Upper lobe of left lung (tissue), 6 donors: ENCODE data around the gene TRAP1. TPM values are rescaled to one million over a fixed set of nuclear protein-coding genes. Genes with fewer than 3 reads are reported as not detected.

ENCODE experiments used
- ATAC-seq, 2 donors: fragments of 200-7000 bp; cut with Tn5 transposase; one replicate each; pipeline ENCODE4 v1.9.1; 2022; ENCODE audit warnings: mild to moderate bottlenecking in 2 of 2, moderate library complexity in 2 of 2; ENCODE audit not compliant: low FRiP score in 2 of 2
- DNase-seq, 2 donors: peaks; one replicate each; pipeline ENCODE4 v3.0.0-alpha.2; 2019 to 2020
- H3K27ac ChIP-seq, 4 donors: fragments of 200-600 bp; sonication (generic); one replicate each; pipeline ENCODE4 v1.5.1; 2016 to 2019
- H3K27me3 ChIP-seq, 4 donors: fragments of 200-600 bp; sonication (generic); one replicate each; pipeline ENCODE4 v1.5.1; 2017 to 2019
- H3K36me3 ChIP-seq, 4 donors: fragments of 200-600 bp; sonication (generic); one replicate each; pipeline ENCODE4 v1.5.1; 2016 to 2019
- H3K4me1 ChIP-seq, 4 donors: fragments of 200-600 bp; sonication (generic); one replicate each; pipeline ENCODE4 v1.5.1; 2018 to 2019
- H3K4me3 ChIP-seq, 4 donors: fragments of 200-600 bp; sonication (generic); one replicate each; pipeline ENCODE4 v1.5.1; 2017 to 2019; ENCODE audit warnings: mild to moderate bottlenecking in 2 of 4, moderate library complexity in 1 of 4
- H3K9me3 ChIP-seq, 4 donors: fragments of 200-600 bp; sonication (generic); one replicate each; pipeline ENCODE4 v1.5.1; 2018 to 2019
- EP300 ChIP-seq, 4 donors: sonication (generic); formaldehyde crosslinking; IDR thresholded peaks; one replicate each; pipeline ENCODE4 v1.5.1; 2017; ENCODE audit warnings: antibody characterized with exemption in 4 of 4, control low read depth in 2 of 4
- POLR2A ChIP-seq, 4 donors: fragments of 450-650 bp; IDR thresholded peaks; one replicate each; pipeline ENCODE4 v1.5.1; 2016 to 2017; ENCODE audit warnings: antibody characterized with exemption in 4 of 4, mild to moderate bottlenecking in 2 of 4
- POLR2AphosphoS5 ChIP-seq, 2 donors: sonication (generic); formaldehyde crosslinking; IDR thresholded peaks; one replicate each; pipeline ENCODE4 v1.5.1; 2017; ENCODE audit warnings: antibody characterized with exemption in 2 of 2
- WGBS, 2 donors: methylation state at CpG; one replicate each; pipeline ENCODE4 v1.1.5; 2017 to 2018; 5-methylcytosine and 5-hydroxymethylcytosine counted together
- total RNA-seq, 6 donors: library from RNA; depleted of rRNA in 4 of 6; stranded (reverse); fragments of >200 nt in 4 of 6; gene quantifications; one replicate each; pipeline versions ENCODE4 v1.1.0 to v1.2.1, GENCODE V29; 2016 to 2021
- TF ChIP-seq, protein P1 (sequence below), 6 experiments: fragments of 450-650 bp in 4 of 6; fragments of 200-600 bp in 2 of 6; sonication (generic) in 2 of 6; IDR thresholded peaks; one replicate each; pipeline ENCODE4 v1.5.1; 2016 to 2019; ENCODE audit warnings: antibody characterized with exemption in 6 of 6
- donor health status: DM: no; HTN: no; CAD: no; lungs with moderate emphysema.
- donor health status: DM: no; HTN: yes; CAD: no; lungs with severe emphysema.

Gene TRAP1
- total RNA-seq, 6 donors from 2014 or later: 48.0 to 81.7 (median 55.0) TPM

DNA sequence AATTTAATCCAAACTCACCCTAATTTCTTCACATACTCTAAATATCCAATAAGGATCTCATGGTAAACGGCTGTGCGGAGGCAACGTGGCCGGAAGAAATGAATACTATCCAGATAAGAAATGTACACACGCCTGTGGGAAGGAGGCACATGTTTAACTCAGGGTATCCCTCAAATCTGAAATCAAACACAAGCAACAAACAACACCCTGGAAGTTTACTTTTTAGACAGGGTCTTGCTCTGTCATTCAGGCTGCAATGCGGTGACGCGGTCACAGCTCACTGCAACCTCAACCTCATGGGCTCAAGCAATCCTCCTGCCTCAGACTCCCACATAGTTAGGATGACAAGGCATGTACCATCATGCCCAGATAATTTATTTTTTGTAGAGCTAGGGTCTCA, 21.2 kb upstream of the TRAP1 start:
- no peak overlapping the region for H3K27ac ChIP-seq
- DNase-seq: no peak

DNA sequence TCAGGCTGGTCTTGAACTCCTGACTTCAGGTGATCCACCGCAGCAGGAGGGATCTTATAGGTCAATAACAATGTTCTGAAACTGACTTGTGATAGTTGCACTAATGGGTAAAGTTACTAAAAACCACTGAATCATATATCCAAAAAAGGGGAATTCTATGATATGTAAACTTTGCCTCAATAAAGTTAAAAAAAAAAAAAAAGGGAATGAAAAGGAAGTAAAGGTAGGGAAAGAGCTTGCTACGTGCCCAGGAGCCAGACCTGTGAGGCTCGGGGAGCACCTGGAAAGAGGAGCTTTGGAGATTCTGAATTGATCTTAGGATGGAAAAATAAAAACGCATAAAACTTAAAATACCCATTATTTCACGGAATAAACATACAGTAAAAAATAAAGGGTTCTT, 20.8 kb upstream of the TRAP1 start:
- no peak overlapping the region for H3K27ac ChIP-seq
- no peaks in the 10 kb centered on the region for H3K4me1 ChIP-seq
- H3K27me3 ChIP-seq: no peaks in the 10 kb centered on the region
- no peaks in the 10 kb centered on the region for H3K9me3 ChIP-seq
- TF ChIP-seq, protein P1, sequence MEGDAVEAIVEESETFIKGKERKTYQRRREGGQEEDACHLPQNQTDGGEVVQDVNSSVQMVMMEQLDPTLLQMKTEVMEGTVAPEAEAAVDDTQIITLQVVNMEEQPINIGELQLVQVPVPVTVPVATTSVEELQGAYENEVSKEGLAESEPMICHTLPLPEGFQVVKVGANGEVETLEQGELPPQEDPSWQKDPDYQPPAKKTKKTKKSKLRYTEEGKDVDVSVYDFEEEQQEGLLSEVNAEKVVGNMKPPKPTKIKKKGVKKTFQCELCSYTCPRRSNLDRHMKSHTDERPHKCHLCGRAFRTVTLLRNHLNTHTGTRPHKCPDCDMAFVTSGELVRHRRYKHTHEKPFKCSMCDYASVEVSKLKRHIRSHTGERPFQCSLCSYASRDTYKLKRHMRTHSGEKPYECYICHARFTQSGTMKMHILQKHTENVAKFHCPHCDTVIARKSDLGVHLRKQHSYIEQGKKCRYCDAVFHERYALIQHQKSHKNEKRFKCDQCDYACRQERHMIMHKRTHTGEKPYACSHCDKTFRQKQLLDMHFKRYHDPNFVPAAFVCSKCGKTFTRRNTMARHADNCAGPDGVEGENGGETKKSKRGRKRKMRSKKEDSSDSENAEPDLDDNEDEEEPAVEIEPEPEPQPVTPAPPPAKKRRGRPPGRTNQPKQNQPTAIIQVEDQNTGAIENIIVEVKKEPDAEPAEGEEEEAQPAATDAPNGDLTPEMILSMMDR (IDR thresholded peaks at IDR 0.05): no peak
- TF ChIP-seq POLR2AphosphoS5 (IDR thresholded peaks at IDR 0.05): no peak
- no peak for TF ChIP-seq EP300 (IDR thresholded peaks at IDR 0.05)
- TF ChIP-seq POLR2A (IDR thresholded peaks at IDR 0.05): no peak
- DNase-seq (no peak), ATAC-seq (no peak)
- WGBS, 2 donors: 95 to 97% methylated on average over 5 of the region's 5 CpGs
- H3K4me3 ChIP-seq: no peak overlapping the region
- H3K36me3 ChIP-seq: peaks cover 63 to 99% (median 93%) of the 10 kb centered on the region in 4 donors

More for the DNA sequence above, 21.2 kb upstream of the TRAP1 start:
- H3K4me3 ChIP-seq: no peak overlapping the region
- 92 to 96% methylated on average over 8 of the region's 8 CpGs for WGBS, 2 donors
- TF ChIP-seq POLR2A (IDR thresholded peaks at IDR 0.05) (no peak), POLR2AphosphoS5 (IDR thresholded peaks at IDR 0.05) (no peak), EP300 (IDR thresholded peaks at IDR 0.05) (no peak)
- TF ChIP-seq, protein P1 (IDR thresholded peaks at IDR 0.05): no peak
- no peaks in the 10 kb centered on the region for H3K4me1 ChIP-seq
- H3K36me3 ChIP-seq: peaks cover 67 to 100% (median 93%) of the 10 kb centered on the region in 4 donors
- no peaks in the 10 kb centered on the region for H3K9me3 ChIP-seq
- no peaks in the 10 kb centered on the region for H3K27me3 ChIP-seq
- ATAC-seq: no peak

DNA sequence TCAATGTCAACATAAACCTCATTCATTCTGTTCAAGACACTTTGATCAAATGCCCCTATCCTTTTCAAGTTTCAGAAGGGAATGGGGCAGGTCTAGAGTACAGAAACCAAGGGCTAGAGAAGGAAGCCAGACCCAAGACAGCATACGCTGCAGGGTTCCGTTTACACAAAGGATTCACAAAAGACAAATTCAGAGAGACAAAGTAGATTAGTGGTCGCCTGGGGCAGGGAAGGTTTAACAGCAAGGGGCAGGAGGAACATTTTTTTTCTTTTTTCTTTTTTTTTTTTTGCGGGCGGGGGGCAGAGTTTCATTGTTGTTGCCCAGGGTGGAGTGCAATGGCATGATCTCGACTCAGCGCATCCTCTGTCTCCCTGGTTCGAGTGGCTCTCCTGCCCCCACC, 19.9 kb upstream of the TRAP1 start:
- TF ChIP-seq POLR2AphosphoS5 (IDR thresholded peaks at IDR 0.05) (no peak), POLR2A (IDR thresholded peaks at IDR 0.05) (no peak), EP300 (IDR thresholded peaks at IDR 0.05) (no peak)
- TF ChIP-seq, protein P1 (IDR thresholded peaks at IDR 0.05): no peak
- H3K4me1 ChIP-seq: no peaks in the 10 kb centered on the region
- no peak overlapping the region for H3K27ac ChIP-seq
- no peak overlapping the region for H3K4me3 ChIP-seq
- 92 to 95% methylated on average over 8 of the region's 8 CpGs for WGBS, 2 donors
- no peaks in the 10 kb centered on the region for H3K9me3 ChIP-seq
- ATAC-seq (no peak), DNase-seq (no peak)
- H3K27me3 ChIP-seq: no peaks in the 10 kb centered on the region
- H3K36me3 ChIP-seq: peaks cover 64 to 99% (median 89%) of the 10 kb centered on the region in 4 donors

DNA sequence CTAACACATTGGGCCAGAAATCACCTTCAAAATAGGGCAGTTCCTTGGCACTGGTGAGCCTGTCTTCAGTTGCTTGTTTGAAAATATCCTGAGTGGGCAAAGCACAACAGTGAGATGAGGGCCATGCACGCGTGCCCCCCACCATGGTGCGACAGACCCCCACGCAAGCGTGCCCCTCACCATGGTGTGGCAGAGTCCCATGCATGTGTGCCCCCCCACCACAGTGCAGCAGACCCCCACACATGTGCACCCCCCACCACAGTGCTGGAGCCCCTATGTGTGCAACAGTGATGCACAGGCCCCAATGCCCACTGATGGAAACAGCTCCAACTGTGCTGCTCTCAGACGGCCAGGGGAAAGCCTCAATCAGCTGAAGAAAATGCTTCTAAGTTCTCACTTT, 18.8 kb upstream of the TRAP1 start:
- Histone ChIP-seq H3K4me1 (no peaks in the 10 kb centered on the region), H3K36me3 (peaks cover 59 to 99% (median 88%) of the 10 kb centered on the region in 4 donors), H3K27ac (no peak overlapping the region), H3K4me3 (no peak overlapping the region), H3K9me3 (no peaks in the 10 kb centered on the region), H3K27me3 (no peaks in the 10 kb centered on the region)
- TF ChIP-seq, protein P1 (IDR thresholded peaks at IDR 0.05): no peak
- TF ChIP-seq POLR2A (IDR thresholded peaks at IDR 0.05) (no peak), POLR2AphosphoS5 (IDR thresholded peaks at IDR 0.05) (no peak), EP300 (IDR thresholded peaks at IDR 0.05) (no peak)
- no peak for DNase-seq
- no peak for ATAC-seq
- 97 to 98% methylated on average over 6 of the region's 6 CpGs for WGBS, 2 donors

DNA sequence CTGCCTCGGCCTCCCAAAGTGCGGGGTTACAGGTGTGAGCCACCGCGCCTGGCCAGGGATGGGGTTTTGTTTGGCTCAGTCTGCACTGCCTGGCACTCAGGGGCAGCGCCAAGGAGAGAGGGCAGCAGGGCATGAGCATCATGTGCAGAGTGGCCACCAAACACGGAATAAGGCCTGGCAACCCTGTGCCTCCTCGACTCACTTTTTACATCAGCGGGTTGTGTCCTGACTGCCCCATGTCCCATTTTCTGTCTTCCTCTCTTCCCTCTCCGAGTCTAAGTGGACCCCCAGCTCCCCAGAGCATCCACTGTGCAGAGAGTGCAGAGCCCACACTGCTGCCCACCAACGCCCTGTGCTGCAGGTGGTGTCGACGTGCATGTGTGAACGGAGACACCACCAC, 18.2 kb upstream of the TRAP1 start:
- no peak overlapping the region for H3K27ac ChIP-seq
- peaks cover 57 to 99% (median 88%) of the 10 kb centered on the region in 4 donors for H3K36me3 ChIP-seq
- DNase-seq (no peak), ATAC-seq (no peak)
- TF ChIP-seq POLR2AphosphoS5 (IDR thresholded peaks at IDR 0.05) (no peak), EP300 (IDR thresholded peaks at IDR 0.05) (no peak), POLR2A (IDR thresholded peaks at IDR 0.05) (no peak)
- TF ChIP-seq, protein P1 (IDR thresholded peaks at IDR 0.05): no peak
- H3K4me1 ChIP-seq: no peaks in the 10 kb centered on the region
- H3K4me3 ChIP-seq: no peak overlapping the region
- H3K9me3 ChIP-seq: no peaks in the 10 kb centered on the region
- H3K27me3 ChIP-seq: no peaks in the 10 kb centered on the region
- WGBS, 2 donors: 94 to 95% methylated on average over 12 to 13 of the region's 13 CpGs
